HG03139 (cell line): ENCODE measurements around the gene FOXQ1.
"Not testable (repeated sequence)": the region's sequence is repeated elsewhere in the genome, so short reads cannot be mapped to it uniquely, and the experiment has no call there.

ENCODE experiments used
- ATAC-seq: cut with Tn5 transposase; IDR thresholded peaks from one replicate; pipeline ENCODE4 v1.9.1; 2021; ENCODE audit not compliant: unreplicated experiment

FOXQ1 gene

DNA sequence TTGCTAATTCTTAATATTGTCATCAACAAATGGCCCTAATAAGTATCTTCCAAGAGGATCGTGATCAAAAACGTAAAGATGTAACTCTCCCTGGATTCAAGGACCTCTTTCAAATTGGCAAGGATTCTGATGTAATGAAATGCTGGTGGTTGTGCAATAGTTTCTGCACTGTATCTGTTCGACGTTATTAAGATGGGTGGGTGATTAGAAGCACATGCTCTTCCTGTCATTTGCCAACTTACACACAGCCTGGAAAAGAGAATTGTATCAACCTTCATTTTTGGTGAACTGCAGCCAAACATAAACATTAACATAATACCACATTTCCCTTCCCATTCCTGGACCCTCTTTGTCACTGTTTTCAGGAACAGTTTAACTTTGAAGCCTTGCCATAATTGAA is 9.8 kb downstream of the FOXQ1 start:
- ATAC-seq = no peak

DNA sequence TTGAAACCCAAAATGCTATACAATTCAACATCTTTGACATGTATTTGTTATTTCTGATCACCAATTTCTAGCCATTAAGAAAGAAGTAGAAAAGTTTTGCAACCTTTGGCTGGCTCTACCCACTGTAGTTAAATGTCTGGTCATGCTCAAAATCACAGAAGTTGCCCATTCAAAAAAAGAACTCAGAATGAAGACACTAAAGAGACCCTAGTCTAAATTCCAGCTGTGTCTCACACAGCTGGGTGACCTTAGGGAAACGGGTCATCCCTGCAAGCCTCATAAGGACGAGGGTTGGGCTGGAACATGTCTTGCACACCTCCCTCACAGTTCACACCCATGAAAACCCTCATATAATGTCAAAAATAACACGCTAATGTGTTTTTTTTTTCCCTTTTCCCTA is 10.3 kb downstream of the FOXQ1 start:
- ATAC-seq = no peak

DNA sequence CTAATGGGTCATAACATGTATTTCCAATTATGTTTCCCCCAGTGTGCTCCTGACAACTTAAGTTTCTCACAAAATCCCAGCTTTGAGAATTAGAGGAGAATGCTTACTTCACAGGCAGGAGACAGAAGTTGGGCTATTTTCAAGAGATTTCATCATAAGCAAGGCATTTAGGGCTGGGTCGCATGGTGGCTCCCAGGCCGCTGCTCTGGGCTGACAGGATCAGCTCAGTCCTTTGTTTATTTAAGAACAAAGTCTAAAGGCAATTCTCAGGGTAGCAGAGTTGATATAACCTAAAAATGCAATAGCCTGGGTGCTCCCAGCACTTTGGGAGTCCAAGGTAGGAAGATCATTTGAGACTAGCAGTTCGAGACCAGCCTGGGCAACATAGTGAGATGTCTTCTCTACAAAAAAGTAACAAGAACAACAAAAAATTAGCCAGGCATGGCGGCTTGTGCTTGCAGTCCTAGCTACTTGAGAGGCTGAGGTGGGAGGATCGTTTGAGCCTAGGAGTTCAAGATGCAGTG is 10.9 kb downstream of the FOXQ1 start:
- ATAC-seq = no peak

DNA sequence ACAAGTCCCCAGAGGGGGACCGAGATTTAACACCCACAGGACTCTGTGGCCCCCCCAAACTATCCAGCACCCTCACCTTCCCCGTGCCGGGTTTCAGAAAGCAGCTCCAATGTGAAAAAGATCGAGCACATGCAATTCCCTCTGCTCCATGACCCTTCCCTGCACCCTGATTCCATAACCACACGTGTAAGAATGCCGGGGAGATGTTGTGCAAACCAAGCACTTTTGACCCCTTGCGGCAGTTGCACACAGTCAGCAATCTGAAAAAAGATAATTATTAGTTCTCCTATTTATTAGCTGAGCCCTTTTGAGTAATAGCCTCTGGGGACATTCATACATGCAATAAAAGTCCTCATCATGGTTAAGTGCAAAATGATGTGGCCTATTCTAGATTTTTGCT is 13.0 kb downstream of the FOXQ1 start:
- ATAC-seq = no peak

DNA sequence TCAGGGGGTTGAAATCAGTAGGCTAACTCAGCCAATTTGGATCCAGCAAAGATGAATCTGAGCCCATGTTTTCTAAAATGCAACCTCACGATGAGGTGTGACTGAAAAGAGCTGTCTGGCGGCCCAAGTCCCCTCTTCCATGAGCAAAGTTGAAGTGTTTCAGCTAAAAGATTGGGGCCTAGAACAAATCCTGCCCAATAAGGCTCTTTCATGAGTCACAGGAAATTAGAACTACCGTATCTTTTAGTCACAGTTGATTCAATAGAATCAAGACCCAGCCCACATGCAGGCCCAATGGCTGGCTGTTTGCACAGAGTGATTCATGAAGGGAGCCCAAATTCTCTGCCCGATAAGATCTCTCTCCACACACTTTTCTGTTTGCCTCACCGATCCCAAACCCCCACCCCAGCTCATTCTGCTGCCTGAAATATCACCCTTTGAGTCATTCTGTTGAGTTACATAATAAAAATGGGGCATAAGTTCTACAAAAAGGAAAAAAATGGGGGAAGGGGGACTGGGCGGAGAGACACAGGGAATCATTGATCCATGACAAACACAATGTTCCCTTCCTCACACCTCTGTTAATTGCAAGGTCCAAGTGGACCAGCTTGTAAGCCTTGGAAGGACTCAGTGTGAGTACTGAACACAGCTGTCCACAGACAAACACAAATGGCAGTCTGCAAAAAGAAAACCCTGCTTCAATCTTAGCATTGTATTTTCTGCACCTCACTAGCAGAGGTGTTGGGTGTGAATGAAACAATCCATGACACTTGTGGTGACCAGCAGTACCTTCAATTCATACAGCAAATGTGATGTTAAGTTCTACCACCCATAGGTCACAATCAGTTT is 13.8 kb downstream of the FOXQ1 start:
- ATAC-seq = no peak

DNA sequence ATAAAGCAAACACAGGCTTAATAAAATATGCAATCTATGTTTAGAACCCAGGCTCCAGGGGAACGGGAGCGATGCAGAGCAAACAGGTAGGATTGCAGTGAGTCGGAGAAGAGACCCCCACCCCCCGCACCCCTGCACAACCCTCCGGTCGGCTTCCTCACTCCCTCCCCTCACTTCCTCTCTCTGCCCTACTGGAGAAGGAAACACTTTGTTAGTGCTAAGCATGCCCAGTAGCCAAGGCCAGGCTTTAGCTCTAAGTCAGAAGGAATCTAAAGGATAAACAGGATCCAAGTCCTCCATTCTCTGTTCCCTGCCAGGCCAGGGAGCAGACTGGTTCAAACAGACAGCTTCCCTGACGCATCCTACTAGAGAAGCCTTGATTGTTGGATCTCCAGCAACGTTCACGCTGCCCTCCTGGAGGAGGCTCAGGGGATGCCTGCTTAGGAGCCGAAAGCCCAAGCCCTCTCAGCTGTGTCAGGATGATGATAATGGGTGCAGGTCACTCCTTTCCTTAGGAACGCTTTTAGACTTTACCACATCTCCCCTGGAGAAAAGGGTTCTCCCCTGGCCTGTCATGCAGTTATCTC is 14.7 kb downstream of the FOXQ1 start:
- ATAC-seq = no peak

DNA sequence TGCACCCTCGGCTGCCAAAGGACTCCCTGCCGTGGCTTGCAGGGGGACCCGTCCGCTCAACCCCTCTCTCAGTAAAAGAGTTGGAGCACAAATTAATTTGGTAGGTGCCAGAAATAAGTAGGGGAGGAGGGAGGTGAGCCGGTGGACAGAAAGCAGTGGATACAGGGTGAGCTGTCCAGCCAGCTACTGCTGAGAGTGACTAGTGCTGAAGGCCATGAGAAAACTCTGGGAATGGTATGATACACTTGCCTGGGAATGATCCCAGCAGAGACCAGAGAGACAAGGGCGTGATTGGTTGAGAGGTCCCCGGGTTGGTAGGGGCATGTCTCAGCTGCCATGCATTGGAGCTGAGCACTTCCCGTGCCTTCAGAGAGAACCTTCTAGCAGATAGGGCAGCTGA is 15.7 kb downstream of the FOXQ1 start:
- ATAC-seq = no peak

DNA sequence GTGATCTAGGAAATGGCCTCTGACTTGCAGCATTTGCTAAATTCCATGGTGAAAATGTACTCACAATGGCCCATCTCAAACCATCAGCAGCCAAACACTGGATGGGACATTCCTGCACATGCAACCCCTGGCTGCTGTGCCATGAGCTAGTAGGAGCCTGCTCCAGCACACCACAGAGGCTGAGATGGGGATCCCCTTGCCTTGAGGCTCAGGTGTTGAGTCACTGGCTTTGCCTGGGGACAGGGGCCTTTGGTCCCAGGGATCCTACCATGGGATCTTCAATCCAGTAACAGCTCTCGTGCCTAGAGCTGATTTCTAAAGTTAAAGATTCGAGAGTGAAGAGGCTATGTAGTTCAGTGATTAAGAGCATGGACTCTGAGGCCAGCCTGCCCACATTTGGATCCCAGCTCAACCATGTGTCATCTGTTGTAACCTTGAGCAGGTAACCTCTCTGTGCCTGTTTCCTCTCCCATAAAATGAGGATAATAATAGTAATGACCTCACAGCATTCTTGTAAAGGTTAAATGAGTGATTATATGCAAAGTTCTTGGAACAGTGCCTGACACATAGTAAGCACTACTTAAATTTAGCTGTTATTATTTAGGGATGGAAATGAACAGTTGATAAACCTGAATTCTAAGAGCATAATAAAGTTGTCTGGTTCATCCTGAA is 16.4 kb downstream of the FOXQ1 start:
- no peak for ATAC-seq

DNA sequence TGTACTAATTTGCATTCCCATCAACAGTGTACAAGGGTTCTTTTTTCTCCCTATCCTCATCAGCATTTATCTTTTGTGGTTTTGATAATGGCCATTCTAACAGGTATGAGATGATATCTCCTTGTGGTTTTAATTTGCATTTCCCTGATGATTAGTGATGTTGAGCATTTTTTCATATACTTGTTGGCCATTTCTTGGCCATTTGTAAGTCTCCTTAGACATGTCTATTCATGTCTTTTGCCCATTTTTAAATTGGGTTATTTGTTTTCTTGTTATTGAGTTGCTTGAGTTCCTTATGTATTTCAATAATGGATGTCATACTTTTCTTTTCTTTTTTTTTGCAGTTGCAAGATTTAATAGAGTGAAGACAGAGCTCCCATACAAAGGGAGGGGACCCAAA is 17.8 kb downstream of the FOXQ1 start:
- ATAC-seq = no peak

DNA sequence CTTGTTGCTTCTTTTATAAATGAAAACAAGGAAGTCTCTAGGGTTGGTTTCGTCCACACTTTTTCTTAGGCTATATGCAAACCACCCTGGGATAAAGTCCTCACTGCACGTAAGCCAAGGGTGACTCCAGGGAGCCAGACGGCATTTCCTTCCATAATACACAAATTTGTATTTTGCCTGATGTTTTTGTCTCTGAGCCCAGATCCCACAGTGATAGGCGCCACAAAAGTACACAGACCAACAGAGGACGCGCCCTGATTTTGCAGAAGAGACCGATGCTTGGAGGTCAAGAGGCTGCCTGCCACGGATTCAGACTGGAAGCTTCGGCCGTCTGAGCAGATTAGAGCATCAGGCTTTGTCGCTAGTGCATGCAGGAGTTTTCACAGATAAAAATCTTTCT is 22.8 kb downstream of the FOXQ1 start:
- no peak for ATAC-seq

DNA sequence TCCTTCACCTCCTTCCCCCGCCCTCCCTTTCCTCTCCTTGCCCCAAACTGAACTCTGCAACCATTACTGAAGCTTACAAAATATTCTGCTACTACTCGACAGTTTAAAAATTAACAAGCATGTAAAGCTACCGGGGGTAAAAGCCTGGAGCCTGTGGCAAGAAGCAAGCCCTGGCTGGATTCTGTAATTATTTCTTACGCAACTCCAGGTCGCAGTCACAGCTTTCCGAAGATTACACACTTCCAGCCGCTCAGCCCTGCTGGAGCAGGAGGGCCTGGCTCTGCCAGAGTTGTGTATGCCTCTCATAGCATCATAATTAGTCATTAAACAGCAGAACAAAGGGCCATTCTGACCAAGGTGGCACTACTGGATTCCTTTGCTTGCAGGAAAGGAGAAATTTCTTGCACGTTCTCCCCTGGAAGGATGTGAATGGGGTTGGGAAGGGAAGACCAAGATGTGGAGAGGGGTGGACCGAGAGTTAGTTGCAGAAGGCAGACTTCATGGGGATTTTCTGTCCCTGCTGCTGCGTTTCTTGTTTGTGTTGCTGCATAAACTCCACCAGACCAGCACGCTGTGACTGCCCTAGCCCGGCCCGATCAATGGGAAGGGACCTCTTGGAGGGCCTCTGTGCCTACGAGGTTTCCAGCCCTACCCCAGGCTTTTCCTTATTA is 23.6 kb downstream of the FOXQ1 start:
- no peak for ATAC-seq

DNA sequence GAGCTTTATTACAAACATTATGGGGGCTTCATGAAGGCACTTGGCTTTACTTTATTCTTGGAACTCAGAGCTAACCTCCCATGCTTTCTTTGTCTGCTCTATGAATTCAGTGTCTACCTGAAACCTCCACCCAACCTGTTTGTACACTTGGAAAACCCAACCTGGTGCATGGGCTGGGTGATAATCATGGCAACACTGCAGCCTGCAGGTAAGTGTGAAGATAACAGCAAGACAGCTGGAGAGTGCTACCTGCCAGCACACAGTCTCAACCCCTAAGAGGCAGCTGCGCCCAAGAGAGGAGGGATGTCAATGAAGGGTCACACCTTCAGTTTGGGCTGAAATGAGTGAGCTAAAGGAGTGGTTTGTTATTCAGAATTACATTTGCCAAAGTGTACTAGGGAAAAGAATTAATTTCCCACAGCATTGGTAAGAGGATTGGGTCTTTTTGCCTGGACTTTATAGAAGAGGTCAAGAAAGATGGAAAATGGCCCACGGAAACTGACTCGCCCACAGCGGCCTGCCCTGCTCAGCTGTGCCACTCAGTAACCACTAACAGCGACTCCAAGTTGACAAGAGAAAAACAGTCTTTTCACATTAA is 24.4 kb downstream of the FOXQ1 start:
- no peak for ATAC-seq

DNA sequence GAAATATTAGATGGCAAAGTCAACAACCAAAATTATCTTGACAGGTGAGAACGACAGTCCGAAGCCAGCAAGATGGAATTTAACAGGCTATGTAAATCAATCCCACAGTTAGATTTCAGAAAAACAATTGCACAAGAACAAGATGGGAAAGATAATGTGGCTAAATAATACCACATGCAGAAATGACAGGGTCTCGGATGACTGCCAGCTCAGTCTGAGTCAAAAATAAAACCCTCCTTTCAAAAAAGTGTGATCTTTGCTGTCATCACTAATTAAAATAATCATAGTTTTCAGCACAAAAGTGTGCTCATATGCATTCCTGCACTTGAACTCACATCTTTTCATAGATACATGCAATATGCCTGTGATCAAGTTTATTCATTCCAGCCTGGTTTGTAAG is 25.9 kb downstream of the FOXQ1 start:
- no peak for ATAC-seq

DNA sequence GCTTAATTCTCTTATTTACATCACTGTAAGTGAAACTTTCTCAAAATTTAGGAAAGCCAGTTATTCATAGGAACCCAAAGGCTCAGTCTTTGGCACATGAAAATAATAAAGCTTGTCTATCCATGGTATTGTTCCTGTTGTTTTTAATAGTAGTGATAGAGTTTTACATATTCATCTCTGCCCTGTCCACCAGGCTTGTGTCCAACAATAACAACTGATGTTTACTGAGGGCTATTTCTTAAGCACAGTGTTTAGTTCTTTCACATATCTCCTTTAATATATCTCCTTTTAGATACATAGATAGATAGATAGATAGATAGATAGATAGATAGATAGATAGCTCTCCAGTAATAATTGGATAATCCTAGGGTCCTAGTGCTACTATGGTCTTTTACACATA is 34.2 kb downstream of the FOXQ1 start:
- ATAC-seq = no peak

DNA sequence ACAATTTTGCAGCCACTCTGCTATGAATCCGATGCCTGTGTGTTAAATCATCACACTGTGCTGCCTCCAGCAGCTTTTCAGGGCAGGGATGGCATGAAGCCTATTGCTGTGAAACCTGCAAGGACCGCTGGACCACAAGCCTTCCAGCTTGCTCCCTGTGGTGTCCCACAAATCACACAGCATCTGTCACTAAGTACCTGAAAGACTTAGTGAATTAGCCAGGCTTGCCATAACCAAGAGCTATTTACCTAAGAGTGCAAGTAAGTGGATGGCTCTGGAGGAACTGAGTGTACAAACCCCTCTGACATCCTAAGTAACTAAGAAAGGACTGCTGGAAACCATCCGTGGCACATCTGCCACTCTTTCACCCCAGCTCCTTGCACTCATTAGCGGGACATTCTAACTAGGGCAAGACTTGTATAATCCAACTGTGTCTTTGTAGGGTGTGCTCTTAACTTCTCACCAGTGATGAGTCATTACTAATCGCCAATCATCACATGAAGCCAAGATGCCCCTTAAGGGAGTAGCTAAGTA is 34.7 kb downstream of the FOXQ1 start:
- ATAC-seq = no peak

DNA sequence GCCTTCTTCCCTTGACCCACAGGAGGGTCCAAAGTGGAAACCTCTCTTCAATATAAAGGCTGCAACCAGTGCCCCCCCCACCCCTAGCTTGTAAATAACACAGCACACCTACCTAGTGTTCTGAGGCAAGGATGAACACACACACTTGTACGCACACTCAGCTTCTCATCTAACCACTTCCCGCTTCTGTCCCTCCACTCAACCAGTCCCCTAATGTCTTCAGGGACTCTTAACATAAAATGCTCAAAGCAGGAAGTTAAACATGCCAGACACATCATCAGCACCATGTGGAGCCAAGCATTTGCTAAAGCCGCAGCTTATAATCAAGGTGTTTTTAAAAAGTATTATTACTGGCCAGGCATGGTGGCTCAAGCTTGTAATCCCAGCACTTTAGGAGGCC is 35.3 kb downstream of the FOXQ1 start:
- ATAC-seq = no peak

DNA sequence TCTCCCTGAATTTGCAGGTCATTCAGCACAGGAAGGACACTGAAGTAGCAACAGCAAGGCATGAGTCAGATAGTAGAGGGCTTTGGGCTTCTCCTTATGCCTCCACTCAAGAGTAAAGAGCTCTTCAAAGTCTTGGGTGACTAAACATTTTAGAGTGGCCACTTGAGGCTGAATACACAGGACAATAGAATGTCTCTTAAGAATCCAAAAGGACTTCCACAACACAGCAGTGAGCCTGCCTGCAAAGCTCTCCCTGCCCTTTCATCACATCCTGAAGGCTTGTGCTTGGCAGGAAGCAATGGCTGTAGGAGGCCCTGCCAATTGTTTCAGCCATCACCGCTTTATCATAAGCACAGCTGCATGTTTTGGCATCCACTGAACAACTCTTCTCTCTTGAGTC is 36.8 kb downstream of the FOXQ1 start:
- no peak for ATAC-seq

DNA sequence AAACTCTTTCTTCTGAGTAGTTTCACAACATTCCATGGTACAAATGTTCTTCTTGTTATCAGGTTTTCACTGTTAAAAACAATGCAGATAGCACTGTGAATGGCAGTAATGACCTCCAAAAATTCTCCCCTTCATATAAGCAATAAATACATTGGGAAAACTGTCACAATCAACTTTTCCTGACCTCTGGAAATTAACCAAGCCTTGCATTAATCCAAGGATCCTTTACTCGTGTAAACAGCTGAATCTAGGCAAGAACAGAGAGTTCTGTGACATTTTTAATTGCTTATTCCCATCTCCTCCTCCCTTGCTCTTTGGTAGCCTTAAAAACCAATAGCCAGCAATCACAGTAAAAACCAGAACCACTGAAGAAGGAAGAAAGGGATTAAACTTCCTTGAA is 37.8 kb downstream of the FOXQ1 start:
- ATAC-seq = no peak

DNA sequence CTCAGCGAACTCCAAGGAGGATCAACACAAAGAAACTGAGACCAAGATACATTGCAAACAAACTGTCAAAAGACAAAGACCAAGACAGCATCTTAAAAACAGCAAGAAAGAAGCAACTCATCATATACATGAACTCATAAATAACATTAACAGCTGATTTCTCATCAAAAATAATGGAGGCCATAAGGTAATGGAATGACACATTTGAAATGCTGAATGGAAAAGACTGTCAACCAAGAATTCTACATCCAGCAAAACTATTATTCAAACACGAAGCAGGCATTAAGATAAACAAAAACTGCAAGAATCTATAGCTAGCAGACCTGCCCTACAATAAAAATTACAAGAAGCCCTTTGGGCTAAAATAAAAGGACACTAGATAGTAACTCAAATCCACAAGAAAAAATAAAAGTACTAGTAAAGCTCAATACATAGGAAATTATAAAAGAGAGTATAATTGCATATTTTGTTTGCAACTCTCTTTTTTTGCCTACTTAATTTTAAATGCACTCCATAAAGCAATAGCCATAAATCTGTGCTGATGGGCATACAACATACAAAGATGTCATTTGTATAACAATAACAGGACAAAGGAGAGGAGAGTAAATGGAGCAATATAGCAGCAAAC is 39.6 kb downstream of the FOXQ1 start:
- no peak for ATAC-seq

DNA sequence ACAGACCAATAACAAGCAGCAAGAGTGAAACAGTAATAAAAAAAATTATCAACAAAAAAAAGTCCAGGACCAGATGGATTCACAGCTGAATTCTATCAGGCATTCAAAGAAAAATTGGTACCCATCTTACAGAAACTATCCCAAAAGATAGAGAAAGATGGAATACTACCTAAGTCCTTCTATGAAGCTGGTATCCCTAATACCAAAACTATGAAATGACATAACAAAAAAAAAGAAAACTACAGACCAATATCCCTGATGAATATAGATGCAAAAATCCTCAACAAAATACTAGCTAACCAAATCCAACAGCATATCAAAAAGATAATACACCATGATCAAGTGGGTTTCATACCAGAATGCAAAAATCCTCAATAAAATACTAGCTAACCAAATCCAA is 43.2 kb downstream of the FOXQ1 start:
- not testable (repeated sequence) for ATAC-seq
